ENCODE data around the gene HORMAD2.

DNA sequence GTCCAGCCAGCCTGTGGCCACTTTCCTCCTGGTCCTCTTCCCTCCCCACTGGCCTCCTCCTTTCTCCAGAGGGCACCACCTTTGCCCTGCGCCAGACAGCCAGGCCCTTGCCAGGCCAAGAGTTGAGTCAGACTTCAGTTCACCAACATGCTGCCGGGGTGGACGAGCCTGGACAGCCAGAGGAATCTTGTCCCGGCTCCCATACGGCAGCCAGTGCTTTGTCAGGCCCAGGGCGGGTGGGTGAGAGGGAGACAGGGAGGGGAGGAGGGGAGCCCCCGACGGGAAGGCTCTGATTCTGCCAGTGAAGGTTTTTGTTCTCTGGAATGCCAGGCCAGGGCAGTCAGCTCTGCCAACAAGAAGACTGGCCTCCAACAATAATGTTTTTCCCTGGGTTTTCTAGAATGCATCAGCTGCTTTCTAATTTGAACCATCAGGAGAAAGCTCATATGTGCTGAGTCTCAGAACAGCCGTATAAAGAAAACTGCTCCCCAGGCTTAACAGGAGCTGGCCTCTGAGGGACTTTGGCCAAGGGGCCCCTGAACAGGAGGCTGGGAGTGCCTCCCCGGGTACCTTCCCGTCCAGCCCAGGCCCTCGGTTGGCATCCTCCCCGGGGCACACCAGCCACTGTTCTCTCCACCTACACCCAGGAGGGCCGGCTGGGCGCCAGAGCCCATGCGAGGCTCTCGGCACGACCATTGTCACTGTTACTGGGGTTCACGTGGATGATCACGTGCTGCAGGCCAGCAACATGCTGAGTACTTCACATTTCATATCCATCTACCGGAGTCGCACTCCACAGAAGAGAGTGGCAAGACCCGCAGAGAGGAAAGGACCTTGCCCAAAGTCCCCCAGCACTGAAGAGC lies 137.7 kb downstream of the HORMAD2 start:
- TF ChIP-seq, protein P1, sequence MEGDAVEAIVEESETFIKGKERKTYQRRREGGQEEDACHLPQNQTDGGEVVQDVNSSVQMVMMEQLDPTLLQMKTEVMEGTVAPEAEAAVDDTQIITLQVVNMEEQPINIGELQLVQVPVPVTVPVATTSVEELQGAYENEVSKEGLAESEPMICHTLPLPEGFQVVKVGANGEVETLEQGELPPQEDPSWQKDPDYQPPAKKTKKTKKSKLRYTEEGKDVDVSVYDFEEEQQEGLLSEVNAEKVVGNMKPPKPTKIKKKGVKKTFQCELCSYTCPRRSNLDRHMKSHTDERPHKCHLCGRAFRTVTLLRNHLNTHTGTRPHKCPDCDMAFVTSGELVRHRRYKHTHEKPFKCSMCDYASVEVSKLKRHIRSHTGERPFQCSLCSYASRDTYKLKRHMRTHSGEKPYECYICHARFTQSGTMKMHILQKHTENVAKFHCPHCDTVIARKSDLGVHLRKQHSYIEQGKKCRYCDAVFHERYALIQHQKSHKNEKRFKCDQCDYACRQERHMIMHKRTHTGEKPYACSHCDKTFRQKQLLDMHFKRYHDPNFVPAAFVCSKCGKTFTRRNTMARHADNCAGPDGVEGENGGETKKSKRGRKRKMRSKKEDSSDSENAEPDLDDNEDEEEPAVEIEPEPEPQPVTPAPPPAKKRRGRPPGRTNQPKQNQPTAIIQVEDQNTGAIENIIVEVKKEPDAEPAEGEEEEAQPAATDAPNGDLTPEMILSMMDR (IDR thresholded peaks at IDR 0.05) = no peak
- TF ChIP-seq POLR2A (IDR thresholded peaks at IDR 0.05) = no peak
